Measurements from ENCODE around the gene KMT2D. TPM values are rescaled to one million over a fixed set of nuclear protein-coding genes. Genes with fewer than 3 reads are reported as not detected.

KMT2D gene
- total and polyA plus RNA-seq, 10 of the 15 experiments (the other 5 are each of a cell fraction or from before 2014, with no cell fraction given), result 0.51 to 71.5 (median 10.4) TPM

DNA sequence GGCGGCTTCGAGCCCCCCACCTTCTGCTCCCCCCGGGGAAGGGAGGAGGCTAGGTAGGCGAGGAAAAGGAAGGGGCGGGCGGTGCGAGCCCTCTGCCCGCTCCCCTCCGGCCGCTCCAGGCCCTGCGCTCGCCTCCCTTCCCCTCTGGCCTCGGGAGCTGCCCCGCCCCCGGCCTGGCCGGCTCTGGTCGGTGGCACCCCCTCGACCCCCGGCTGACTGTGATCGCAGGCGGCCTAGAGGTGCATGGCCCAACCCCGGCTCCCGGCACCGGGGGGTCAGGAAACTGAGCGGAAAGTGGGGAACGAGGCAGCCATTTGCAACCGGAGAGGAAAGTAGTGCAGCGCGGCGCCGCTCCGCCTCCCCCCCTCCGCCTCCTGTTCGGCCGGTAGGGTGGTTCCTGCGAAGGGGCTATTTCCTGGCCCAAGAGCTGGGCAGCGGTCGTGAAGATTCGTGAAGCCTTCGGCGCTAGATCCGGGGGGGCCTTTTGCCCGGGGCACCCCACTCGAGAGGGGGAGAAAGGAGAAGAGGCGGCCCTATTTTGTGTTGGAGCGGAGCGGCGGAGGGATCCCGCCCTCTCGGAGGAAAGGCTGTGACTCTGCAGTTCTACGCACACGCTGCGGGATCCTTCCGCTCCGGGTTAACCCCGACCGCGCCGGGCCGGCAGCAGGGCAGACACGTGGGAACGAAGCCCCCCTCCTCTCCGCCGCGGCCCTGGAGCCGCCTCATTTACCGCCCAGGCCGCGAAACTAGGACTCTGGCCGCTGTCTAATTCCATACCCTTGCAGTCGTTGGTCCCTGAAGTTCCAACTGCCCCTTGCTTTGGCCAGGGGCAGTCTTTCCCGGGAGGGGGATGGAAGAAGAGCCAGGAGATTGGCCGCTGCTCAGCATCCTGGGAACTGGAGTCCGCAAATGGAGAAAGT lies at the start of gene KMT2D (continued):
- TF ChIP-seq ZBTB40 (IDR thresholded peaks at IDR 0.05; ENCODE audit: borderline replicate concordance) (peak; percentile 84), CHD2 (IDR thresholded peaks at IDR 0.05; ENCODE audit: borderline replicate concordance, low read depth, low read length) (peak; percentile 98), E2F8 (IDR thresholded peaks at IDR 0.05; ENCODE audit: low read depth, partially characterized antibody) (peak; percentile 86), BACH1 (IDR thresholded peaks at IDR 0.05; ENCODE audit: borderline replicate concordance) (peak; percentile 69; the same call in 1 of the 2 replicates), EP300 (IDR thresholded peaks at IDR 0.05; ENCODE audit: borderline replicate concordance in 1 of 2, control insufficient read depth in 1 of 2, low read depth in 2 of 2, low read length in 2 of 2) (peak in 1 of 2 experiments; percentile 66; a peak in 1 of 4 replicates), ZZZ3 (IDR thresholded peaks at IDR 0.05; ENCODE audit: control insufficient read depth, insufficient read length, low read depth) (no peak), HDAC2 (IDR thresholded peaks at IDR 0.05) (no peak), TBL1XR1 (IDR thresholded peaks at IDR 0.05; ENCODE audit: low read depth, low read length) (peak; percentile 44; the same call in 1 of the 2 replicates), CREM (IDR thresholded peaks at IDR 0.05; ENCODE audit: low read depth) (peak; percentile 98), JUNB (IDR thresholded peaks at IDR 0.05) (0 out of 2 replicates have a peak, but pooled peaks have one; percentile 15), SREBF1 (IDR thresholded peaks at IDR 0.05; ENCODE audit: low read length) (no peak), TAF1 (IDR thresholded peaks at IDR 0.05; ENCODE audit: borderline replicate concordance, low read depth, low read length) (peak; percentile 77), NKRF (conservative IDR thresholded peaks at IDR 0.05) (peak; percentile 85), POLR2AphosphoS2 (IDR thresholded peaks at IDR 0.05; ENCODE audit: low read depth, low read length) (peak; percentile 62; the same call in 1 of the 2 replicates), NFIC (IDR thresholded peaks at IDR 0.05; ENCODE audit: low read depth, low read length) (peak; percentile 31; the same call in 1 of the 2 replicates)
- TF ChIP-seq, protein P1, sequence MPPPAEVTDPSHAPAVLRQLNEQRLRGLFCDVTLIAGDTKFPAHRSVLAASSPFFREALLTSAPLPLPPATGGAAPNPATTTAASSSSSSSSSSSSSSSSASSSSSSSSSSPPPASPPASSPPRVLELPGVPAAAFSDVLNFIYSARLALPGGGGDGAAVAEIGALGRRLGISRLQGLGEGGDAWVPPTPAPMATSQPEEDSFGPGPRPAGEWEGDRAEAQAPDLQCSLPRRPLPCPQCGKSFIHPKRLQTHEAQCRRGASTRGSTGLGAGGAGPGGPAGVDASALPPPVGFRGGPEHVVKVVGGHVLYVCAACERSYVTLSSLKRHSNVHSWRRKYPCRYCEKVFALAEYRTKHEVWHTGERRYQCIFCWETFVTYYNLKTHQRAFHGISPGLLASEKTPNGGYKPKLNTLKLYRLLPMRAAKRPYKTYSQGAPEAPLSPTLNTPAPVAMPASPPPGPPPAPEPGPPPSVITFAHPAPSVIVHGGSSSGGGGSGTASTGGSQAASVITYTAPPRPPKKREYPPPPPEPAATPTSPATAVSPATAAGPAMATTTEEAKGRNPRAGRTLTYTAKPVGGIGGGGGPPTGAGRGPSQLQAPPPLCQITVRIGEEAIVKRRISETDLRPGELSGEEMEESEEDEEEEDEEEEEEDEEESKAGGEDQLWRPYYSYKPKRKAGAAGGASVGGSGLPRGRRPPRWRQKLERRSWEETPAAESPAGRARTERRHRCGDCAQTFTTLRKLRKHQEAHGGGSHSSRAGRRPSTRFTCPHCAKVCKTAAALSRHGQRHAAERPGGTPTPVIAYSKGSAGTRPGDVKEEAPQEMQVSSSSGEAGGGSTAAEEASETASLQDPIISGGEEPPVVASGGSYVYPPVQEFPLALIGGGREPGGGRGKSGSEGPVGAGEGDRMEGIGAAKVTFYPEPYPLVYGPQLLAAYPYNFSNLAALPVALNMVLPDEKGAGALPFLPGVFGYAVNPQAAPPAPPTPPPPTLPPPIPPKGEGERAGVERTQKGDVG (CRISPR knock-in tag; IDR thresholded peaks at IDR 0.05), result no peak

All from GM12878 (cell line).